NCI-H446 (cell line): ENCODE results near the gene ACOT8.
"Not testable (repeated sequence)": the region's sequence is repeated elsewhere in the genome, so short reads cannot be mapped to it uniquely, and the experiment has no call there.

Experiments
- DNase-seq, 2 experiments: peaks; one replicate each; lab custom pipeline; 2025; lab: John Stamatoyannopoulos, UW

The ACOT8 gene

DNA sequence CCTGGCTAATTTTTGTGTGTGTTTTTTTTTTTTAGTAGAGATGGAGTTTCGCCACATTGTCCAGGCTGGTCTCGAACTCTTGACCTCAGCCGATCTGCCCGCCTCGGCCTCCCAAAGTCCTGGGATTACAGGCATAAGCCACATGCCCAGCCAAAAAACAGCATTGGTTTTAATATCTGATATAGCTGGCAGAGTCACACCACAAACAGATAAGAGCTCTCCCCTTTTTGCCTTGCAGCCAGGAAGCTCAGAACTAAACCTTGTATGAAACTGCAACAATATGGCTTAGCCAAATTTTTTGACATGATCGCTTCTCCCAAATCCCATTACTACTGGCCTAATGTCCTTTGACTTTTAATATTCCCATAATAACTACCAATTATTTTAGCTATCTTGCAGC, 4.9 kb downstream of the ACOT8 start:
- no peak for DNase-seq

DNA sequence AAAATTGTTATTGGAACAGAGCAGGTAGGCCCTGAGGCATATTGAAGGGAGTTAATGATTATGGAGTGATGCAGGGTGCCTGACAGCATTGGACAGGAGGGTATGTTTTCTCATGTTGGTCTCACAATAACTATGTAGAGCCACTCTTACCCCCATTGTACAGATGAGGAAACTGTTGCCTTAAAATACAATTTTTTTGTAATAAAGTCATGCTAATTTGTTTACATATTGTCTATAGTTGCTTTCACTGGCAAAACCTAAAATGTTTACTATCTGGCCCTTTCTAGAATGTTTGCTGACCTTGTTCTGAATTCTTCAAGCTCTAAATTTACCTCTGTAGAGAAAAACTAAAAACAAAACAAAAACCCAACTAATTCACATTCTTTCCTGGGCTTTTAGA, 5.7 kb downstream of the ACOT8 start:
- DNase-seq, result no peak

DNA sequence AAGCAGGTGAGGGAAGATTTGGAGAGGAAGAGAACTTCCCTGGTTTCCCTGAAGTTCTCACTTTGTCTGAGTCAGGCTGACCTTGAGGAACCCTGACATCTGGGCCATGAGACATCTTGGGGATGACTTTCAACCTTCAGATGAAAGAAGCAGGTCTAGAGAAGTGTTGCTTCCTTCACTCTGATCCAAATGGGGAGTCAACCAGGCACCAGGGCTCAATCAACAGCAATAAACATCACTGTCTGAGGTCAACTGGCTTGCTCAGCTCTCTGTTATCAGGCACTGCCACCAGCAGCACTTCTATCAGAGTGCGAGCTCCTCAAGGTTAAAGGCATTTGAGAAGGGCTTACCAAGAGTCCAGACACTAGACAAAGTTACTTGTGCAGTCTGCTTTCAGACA, 6.3 kb downstream of the ACOT8 start:
- no peak for DNase-seq

DNA sequence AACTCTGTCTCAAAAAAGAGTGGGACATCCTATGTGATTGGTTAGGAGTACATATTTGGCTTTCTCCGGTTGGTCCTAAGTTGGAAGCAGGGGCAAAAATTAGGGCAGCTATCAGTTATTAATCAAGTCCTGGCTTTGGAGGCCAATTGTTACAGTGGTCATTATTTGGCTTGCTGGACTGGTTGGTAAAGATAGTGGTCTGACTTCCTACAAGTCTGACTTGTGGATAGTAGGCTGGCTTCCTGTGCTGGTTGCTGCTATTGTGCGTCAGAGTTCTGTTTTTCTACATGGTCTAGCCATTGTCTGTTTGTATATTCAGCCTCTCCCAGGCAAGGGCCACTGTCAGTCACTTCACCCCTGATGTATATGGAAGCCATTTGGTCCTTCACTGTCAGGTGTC, 7.0 kb downstream of the ACOT8 start:
- no peak for DNase-seq

DNA sequence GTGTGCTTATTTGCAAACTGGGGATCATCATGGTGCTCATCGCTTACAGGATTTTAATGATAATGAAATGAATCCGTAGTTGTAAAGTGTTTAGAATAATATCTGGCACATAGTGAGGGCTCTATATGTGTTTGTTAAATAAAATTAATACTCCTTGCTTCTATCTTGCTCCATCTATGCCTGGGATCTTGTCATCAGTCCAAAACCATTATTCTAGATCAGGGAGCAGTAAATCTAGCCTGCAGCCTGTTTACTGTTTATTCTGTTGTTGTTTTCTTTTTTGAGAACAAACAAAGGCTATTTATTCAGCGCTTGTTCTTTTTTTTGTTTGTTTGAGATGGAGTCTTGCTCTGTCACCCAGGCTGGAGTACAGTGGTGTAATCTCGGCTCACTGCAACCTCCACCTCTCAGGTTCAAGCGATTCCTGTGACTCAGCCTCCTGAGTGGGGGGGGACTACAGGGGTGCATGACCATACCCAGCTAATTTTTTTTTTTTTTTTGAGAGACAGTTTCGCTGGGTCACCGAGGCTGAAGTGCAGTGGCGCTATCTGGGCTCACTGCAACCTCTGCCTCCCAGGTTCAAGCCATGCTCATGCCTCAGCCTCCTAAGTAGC, 8.1 kb downstream of the ACOT8 start:
- DNase-seq, result no peak

DNA sequence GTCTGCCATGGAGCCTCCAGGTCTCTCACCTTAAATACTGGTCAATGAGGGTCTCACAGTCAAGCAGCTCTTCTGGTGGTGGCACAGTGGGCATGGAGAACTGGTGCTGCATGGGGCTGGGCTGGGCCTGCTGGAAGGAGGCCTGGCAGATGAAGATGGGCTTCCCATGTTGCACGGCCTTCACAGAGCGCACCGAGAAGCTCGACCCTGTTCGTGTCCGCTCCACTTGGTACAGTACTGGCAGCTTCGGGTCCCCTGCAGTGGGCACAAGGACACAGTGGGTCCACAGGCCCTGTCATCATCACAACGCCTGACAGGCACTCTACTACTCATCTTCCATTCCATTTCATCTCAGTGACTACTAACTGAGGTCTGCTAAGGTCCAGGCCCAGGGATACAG, 8.8 kb downstream of the ACOT8 start:
- no peak for DNase-seq

DNA sequence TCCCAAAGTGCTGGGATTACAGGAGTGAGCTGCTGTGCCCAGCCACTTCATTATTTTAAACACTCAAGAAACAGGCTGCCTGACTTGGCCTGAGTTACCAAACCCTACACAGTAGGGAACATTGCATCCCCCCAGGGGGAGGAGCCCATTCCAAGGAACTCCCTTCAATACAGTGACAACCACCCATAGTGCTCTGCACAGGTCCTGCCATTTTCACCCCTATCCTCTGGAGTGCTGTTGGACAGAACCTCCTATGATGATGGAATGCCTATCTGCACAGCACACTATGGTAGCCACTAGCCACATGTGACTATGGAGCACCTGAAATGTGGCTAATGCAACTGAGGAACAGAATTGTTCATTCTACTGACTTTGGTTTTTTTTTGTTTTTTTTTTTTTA, 11.7 kb downstream of the ACOT8 start:
- DNase-seq, result no peak

DNA sequence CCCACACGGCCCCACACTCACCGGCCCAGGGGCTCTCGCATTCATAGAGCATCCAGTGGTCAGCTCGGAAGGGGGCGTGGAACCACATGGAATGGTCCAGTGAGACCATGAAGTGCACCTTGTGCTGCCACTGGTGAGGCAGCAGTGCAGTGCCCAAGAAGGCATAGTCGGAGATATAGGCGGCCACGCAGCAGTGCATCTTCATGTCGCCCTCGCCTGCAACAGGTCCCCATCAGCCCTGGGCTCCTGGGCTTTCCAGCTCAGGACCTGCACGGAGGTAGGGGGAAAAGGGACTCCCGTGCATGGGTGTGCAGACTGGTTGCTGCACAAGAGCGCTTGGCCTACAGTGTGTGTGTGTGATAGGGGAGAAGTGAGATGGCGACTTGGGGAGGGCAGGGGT, 13.7 kb downstream of the ACOT8 start:
- DNase-seq, result no peak

DNA sequence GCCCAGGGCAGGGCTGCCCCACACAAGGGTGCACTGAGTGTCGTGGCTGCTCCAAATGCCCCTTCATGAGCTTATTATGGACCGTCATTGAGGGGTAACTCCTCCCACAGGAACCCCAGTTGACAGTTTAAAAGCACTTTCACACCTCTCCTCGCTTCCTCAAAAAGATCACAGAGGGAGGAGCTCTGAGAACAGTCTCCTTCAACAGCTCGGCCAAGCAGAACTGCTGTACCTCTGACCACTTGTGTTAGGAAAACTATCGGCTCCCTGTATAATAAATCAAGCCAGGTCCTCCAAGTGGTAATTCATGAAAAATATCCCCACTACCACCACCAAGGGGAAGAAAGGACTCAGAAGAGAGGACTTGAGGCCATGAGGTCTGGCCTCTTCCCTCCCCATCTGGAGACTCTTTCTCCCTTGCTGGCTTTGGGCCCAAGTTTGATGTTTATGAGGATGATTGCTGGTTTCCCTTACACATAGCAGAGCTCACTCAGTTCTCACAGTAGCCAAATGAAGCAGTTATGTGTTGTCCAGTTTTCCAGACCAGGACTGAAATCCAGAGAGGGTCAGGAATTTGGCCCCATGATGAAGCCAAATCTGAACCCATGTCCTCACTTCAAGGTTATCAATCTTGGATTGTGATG, 14.9 kb downstream of the ACOT8 start:
- DNase-seq, result no peak

DNA sequence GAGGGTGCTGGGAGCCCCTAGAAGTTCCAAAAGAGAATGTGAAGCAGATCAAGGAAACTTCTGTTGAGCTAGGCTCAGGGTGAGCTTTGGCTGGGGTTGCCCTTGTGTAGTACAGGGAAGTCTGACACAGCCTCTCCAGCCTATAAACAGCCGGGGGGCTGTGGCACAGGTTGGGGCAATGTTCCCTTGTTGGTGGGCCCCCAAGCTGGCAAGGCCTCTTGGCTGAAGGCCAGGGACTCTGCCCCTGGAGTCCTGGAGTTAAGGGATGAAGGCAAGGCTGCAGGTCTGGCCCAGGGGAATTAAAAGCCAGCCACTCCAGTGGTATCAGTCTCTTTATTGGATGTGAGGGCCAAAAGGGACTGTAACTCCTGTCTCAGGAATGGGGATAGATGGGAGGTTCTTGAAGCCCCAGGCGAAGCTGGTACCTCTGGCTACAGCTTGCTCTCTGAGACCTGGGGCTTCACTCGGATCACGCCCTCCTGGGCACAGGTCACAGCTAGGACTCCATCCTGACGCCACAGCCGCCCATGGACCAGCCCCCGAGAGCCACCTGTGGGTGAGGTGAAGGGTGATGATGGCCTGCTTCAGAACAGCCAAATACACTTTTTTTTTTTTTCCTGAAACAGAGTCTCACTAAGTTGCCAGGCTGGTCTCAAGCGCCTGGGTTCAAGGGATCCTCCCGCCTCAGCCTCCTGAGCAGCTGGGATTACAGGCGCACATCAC, 15.6 kb downstream of the ACOT8 start:
- DNase-seq, result no peak

DNA sequence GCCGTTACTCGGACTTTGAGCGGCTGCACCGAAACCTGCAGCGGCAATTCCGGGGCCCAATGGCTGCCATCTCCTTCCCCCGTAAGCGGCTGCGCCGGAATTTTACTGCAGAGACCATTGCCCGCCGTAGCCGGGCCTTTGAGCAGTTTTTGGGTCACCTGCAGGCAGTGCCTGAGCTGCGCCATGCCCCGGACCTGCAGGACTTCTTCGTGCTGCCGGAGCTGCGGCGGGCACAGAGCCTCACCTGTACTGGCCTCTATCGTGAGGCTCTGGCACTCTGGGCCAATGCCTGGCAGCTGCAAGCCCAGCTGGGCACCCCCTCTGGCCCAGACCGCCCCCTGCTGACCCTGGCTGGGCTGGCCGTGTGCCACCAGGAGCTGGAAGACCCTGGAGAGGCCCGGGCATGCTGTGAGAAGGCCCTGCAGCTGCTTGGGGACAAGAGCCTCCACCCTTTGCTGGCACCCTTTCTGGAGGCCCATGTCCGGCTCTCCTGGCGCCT, 16.4 kb downstream of the ACOT8 start:
- DNase-seq, result no peak

DNA sequence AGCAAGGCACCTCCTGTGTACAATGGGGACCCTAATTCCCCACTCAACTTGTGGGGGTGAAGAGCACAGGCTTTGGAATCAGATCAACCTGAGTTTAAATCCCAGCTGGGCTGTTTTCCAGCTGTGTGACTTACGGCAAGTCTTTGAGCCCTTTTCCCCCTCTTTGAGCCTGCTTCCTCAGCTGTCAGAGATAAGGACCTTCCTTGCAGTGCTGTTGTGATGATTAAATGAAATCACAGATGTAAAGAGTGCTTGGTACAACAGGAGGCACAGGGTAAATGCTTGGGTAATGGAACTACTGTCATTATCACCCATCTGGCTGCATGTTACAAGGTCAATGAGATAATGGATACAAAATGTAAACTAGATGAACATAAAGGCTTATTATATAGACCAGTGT, 20.4 kb downstream of the ACOT8 start:
- DNase-seq, result no peak

DNA sequence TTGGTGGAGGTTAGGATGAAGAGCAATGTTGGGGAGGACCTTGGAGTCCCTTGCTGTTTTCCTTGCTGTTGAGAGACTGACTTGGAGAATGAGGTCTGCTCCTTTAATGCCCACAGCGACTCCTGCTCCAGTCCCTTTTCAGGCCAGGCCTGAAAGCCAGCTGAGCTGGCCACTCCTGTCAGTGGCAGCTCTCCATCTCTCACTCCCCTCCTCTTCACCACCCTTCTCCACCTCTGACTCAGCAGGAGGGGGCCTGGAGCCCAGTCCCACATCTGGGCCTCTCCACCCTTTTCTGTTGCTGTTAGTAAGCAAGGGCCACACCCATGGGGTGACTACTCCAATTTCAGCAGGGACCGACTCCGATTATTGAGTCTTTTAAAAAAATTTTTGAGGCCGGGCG, 21.4 kb downstream of the ACOT8 start:
- DNase-seq, result no peak

DNA sequence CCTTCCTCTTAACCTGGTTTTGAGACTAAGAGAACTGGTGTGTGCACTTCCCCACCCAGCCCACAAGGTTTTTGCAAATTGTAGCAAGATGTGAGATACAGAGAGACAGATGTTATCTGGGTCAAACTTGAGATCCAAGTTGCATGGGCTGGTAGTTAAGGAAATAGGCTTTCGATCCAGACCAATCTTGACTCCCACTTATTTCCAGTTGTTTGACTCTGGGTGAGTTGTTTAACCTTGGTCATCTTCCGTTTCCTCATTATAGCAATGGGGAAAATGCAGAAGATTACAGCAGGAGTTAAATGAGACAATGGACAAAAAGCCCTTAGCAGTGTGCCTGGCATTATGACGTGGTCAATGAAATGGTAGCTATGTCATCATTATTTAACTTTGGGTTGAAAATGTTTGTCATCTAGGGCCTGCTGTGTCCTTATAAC, 21.8 kb downstream of the ACOT8 start:
- DNase-seq, result no peak

DNA sequence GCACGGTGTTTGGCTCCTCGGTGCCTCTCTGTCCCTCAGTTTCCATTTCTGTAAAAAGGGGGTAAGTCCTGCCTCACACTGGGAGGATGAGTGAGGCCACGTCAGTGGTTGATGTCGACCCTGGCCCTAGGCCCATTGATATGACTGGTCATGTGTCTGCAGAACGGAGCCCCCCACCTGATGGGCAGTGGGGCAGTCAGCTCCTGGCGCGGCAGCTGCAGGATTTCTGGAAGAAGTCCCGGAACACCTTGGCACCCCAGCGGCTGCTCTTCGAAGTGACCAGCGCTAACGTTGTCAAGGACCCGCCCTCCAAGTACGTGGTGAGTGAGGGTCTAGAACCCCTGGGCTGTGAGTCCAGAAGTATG, 22.4 kb downstream of the ACOT8 start:
- DNase-seq, result no peak

DNA sequence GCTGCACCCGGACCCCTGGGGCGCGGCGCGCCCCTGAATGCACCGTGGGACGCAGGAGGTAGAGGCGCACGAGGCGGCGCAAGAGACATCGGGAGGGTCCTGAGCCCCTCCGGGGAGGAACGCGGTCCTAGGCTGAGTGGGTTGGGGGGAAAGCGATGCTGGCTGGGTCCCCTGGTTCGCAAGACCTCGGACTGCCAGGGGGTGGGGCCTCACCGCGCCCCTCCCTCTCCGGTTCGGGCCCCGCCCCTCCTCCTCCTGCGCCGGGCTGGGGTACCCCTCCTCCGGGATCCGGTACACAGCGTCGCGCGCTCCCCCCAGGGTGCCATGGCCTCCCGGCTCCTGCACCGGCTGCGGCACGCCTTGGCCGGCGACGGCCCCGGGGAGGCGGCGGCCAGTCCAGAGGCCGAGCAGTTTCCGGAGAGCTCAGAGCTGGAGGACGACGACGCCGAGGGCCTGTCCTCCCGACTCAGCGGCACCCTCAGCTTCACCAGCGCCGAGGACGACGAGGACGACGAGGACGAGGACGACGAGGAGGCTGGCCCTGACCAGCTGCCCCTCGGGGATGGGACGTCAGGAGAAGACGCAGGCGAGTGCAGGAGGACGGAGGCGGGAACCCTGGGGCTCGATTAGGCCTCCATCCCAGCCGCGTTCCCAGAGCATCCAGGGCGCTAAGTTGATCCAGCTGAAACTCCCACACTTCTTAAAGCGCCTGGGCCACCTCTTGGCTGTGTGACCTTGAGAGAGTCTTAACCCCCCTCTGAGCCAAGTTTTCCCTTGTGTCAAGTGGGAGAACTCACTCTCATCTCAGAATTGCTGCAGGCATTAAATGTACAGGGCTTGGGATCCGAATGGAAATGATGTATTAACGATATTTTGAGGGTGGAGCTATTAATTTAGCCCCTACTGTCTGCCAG, 23.1 kb downstream of the ACOT8 start:
- DNase-seq, result peak in 1 of 2 experiments; percentile 63

DNA sequence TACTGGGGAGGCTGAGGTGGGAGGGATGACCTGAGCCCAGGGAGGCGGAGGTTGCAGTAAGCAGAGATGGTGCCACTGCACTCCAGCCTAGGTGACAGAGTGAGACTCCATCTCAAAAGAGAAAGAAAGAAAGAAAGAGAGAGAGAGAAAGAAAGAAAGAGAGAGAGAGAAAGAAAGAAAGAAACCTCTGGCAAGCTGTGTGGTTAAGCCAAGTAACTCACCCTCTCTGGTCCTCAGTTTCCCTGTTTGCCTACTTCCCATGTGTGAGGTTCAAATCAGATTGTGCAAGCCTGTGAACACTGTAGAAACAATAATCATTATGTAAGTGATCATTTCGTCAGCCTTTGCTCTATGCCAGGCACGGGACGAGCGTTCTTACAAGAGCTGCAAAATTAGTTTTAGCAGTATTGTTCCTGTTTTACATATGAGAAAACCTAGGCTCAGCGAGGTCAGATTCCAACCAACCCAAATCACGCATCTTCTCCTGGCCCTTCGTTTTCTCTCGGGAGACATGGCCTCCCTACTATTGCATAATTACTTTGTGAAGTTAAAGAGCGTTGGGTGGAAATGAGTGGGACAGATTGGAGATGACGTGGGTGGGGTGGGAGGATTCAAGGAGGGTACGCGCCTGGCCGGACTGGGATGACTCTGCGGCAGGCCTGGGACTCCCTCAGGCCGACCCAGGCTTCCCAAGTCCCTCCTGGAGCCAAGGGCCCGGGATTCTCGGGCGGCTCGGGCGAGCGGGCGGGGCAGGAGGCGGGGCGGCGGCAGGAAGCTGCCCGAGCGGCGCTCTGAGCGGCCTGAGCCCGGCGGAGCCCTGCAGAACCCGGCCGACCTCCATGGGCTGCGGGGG, 23.9 kb downstream of the ACOT8 start, which contains the start of gene SNX21:
TSS of gene SNX21 (plus strand) at position 770 of the 853 bp plus-strand sequence. CDS start 121 bp downstream, outside the sequence.
- DNase-seq, result peak; percentile 39 to 85

DNA sequence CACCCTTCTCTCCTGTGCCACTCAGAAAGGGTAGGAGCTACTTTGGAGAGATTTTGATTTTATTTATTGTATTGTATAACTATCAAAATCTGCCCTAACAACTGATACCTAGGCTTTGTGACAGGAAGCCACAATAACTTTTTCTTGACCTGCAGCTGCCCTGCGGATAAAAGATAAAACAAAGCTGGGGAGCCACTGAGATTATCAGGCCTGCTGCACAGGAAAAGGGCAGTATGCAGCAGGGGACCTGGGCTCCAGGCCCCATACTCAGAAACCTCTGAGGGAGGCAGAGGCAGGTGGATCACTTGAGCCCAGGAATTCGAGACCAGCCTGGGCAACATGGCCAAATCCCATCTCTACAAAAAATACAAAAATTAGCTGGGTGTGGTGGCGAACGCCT, 24.6 kb downstream of the ACOT8 start:
- DNase-seq, result no peak

DNA sequence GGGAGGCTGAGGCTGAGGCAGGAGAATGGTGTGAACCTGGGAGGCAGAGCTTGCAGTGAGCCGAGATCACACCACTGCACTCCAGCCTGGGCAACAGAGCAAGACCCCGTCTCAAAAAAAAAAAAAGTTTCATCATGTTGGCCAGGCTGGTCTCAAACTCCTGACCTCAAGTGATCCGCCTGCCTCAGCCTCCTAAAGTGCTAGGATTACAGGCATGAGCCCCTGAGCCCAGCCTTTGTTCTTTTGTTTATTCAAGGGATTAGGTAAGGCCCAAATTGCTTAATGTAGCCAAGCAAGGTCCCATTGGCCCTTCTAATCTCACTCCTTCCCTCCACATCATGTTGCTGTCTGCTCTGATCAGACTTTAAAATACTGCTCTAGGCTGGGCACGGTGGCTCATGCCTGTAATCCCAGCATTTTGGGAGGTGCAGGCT, 27.5 kb downstream of the ACOT8 start:
- DNase-seq, result not testable (repeated sequence)

DNA sequence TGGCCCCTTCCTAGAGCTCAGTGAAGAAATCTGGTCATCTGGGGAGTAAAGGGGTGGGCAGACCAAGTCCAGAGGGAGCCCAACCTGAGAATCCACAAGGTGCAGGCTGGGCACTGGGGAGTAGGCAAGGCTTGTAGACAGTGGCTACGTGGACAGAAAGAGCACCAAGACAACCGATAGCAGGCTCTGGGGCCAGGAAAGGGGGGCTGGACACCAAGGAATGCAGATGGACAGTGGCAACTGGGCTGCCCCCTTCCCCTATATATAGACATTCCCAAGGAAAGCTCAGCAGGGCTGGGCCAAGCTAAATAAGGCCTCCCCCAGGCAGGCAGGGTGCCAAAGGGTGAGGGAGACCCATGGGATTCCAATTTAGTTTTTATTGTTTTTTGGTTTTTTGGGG, 28.6 kb downstream of the ACOT8 start:
- no peak for DNase-seq

DNA sequence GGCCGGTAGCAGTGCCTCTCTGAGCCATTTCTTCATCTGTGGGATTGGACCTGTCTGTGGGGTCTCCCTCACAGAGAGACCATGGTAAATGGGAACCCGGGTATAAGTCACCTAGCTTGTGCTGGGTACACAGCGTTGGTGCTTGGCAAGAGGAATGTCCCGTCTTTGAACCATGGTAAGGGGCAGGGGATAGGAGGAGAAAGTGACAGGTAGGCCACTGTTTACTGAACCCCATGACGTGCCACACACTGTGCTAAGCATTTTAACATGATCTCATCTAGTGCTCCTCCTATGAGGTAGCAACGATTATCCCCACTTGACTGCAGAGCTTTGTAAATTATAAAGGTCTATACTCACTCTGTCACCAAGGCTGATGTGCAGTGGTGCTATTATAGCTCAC, 29.5 kb downstream of the ACOT8 start:
- DNase-seq, result no peak
